ENCODE results near the gene AACS.
"Not testable (repeated sequence)": the region's sequence is repeated elsewhere in the genome, so short reads cannot be mapped to it uniquely, and the experiment has no call there.

DNA sequence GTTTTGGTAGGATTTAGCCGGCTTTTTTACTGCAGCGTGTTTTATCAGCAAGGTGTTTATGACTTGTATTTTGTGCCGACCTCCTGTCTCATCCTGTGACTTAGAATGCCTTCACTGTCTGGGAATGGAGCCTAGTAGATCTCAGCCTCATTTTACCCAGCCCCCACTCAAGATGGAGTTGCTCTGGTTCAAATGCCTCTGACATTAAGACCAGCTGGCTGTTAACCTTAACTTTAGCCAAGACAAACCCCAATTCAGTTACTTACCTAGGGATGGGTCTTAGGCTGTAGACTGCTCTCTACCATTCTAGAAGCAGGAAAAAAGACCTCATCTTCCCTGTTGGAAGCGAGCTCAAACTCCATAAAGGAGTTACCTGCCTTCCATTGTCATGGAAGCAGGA is 1.7 kb upstream of the AACS start:
- TF ChIP-seq, protein P1, sequence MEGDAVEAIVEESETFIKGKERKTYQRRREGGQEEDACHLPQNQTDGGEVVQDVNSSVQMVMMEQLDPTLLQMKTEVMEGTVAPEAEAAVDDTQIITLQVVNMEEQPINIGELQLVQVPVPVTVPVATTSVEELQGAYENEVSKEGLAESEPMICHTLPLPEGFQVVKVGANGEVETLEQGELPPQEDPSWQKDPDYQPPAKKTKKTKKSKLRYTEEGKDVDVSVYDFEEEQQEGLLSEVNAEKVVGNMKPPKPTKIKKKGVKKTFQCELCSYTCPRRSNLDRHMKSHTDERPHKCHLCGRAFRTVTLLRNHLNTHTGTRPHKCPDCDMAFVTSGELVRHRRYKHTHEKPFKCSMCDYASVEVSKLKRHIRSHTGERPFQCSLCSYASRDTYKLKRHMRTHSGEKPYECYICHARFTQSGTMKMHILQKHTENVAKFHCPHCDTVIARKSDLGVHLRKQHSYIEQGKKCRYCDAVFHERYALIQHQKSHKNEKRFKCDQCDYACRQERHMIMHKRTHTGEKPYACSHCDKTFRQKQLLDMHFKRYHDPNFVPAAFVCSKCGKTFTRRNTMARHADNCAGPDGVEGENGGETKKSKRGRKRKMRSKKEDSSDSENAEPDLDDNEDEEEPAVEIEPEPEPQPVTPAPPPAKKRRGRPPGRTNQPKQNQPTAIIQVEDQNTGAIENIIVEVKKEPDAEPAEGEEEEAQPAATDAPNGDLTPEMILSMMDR (conservative IDR thresholded peaks at IDR 0.05; ENCODE audit: low read depth, low read length): not testable (repeated sequence)
- TF ChIP-seq EZH2 (IDR thresholded peaks at IDR 0.05; ENCODE audit: borderline replicate concordance, low read depth, low read length, poor library complexity, severe bottlenecking): not testable (repeated sequence)
